Measurements from ENCODE around the gene TCF7.

Gene TCF7

DNA sequence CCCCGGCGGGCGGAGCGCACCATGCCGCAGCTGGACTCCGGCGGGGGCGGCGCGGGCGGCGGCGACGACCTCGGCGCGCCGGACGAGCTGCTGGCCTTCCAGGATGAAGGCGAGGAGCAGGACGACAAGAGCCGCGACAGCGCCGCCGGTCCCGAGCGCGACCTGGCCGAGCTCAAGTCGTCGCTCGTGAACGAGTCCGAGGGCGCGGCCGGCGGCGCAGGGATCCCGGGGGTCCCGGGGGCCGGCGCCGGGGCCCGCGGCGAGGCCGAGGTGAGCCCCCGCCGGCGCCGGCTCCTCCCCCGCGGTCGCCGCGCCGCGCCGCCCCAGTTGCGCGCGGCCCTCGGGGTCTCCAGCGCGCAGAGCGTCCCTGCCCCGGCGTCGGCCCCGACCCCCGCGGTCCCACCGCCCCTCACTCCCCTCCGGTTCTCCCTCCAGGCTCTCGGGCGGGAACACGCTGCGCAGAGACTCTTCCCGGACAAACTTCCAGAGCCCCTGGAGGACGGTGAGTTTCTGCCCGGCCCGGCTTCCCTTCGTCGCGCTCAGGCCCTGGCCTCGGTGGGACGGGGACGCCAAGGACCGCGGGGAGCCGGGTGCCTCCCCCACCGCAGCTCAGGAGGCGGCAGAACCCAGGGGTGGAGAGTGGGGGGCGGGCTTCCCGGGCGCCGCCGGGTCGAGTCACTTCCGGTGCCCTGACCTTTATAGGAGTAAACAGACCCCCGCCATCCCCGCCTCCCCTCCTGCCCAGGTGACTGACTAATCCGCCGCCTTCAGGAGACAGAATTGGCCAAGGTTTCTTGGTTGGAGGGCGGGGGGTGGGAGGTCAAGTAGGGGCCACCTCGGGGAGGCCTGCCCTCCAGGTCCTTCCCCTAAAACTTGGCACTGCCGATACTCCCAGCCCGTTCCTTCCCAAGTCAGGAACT is 665 bp downstream of the TCF7 start:
- DNase-seq = peak; percentile 90

DNA sequence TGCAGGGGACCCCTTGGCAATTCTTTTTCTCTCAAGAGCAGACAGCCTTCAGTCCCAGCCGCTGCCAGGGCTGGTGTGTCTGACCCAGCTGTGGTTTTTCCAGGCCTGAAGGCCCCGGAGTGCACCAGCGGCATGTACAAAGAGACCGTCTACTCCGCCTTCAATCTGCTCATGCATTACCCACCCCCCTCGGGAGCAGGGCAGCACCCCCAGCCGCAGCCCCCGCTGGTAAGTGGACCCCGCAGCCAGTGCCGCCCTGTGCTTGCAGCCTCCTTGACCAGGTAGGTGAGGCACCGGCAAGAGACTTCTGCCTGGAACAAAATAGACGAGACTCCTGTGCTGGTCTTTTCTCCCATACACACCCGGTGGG is 1.3 kb downstream of the TCF7 start:
- no peak for DNase-seq

DNA sequence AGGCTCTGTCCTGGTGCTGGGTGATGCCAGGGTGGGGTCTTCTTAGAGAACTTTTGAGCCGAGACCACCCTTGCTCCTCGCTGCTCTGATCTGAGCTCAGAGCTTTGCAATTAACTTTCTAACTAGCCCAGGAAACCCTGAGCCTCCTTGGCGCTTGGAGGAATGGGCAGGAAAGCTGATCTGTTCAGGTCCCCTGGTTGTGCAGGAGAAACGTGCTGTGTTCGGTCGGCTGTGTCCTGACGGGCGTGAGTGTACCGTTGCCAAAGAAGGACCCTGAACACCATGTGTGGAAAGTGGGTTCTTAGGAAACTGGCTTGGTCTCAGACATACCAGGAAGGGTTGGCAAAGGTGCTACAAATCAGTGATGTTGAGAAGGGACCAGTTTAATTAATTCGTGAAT is 1.8 kb downstream of the TCF7 start:
- no peak for DNase-seq

DNA sequence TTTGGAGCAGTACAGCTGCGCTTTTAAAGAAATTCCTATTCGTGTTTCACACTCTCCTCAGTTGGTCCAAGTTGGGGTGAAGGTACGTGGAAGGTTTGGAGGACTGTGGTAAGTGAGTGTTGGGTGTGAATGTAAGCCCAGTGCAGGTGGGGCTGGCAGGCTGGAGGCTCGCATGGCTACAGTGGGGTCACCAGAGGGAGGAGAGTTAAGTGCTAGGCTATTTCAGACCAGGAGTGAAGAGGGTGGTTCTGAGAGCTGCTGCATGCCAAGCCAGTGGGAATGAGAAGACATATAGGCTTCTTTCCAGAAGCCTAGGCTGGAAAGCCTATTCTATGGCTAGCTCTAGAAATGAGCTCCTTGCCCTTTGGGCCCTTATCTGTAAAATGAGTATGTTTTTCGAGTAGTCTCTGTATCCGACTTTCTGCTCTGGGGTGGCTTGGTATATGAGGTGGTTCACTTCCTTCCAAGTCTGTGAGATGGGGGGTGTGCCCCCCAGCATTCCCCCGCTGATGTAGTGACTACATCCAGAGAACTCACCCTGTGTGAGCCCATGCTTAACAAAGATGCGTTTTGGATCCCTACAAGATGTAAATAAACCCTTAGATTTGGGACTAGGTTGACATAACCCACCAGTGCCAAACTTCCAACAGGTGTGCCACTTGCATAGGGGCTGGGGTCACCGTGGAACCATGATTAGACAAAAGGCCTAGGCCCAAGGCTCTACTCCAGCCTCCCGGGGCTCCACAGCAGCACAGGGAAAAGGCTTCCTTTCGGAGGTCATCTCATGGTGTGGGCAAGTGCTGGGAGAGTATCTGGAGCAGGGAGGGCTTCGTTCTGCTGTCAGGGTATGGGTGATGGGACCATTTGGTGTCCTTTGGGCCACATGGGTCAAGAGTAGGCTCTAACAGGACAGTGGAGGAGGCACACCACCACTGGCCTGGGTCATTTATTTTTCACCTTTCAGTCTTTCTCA is 2.6 kb downstream of the TCF7 start:
- no peak for DNase-seq

DNA sequence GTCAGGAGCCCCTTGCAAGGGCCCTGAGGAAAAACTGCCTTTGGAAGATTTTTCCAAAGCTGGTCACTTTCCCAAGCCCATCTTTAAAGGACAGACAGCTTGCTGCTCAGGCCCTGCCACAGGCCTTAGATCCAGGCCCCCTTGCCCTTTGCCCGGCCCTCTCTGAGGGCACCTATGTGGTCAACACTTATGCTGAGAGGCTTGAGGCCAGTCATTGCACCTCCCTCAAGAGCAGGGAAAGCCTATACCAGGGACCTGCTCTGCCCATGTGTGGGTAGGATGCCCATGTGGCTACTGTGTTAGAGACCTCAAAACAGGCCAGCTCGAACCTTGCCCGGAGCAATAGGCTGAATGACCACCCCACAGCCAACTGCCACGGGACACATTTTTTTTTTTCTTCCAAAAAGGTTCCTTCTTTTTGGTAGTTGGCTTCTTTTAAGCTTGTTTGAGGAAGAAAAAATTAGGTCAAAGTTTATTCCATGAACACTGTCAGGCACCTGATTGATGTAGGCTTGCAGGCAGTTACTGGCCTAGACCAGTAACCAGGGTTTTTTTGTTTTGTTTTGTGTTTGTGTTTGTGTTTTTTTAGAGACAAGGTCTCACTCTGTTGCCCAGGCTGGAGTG is 3.8 kb downstream of the TCF7 start:
- no peak for DNase-seq

DNA sequence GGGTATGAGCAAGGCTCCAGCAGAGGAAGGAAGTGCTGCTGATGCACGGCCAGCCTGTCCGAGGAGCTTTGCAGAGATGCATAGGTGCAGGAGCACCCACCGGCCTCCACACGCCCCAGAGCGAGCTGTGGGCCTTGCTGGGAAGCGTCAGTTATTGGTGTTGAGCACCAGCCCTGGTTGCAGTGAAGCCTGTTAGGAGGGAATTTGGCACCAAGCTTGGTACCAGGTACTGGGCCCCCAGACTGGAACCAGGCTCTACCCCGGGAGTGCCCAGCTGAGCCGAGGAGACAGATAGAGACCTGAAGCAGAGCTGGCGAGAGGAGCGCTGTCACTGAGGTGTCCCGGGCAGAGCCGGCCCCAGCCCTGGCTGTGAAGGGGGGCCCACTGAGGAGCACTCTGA is 5.2 kb downstream of the TCF7 start:
- peak; percentile 46 for DNase-seq

DNA sequence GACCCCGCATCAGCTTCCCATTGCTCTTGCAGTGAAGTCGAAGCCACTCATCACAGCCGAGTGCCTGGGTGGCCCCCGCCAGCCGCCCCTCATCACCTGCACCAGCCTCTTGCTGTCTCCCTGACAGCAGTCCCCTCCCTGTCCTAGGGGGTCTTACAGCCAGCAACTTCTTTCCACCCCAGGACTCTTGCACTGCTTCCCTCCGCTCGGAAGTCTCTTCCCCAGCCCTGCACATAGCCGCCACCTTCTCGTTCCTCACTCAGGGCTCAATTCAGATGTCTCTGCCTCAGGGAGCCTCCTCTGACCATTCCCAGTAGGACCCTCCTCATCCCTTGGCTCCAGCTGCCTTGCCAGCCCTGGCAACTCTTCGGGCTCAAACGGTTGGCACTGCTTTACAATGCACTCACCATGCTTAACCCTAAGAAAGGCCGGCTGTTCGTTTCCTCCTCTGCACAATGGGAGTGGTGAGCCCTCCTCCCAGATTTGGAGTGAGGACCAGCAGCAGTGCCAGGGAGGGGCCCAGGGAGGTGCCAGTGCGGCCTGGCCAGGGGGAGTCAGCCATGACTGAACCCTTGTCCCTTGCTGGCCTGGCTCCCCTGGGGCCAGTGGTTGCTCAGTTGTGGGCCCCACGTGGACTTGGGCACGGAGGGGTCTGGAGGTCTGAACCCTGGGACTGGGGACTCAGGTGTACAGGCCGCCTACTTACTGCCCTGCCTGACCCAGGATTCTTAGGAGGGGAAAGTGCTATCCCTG is 6.1 kb downstream of the TCF7 start:
- DNase-seq = no peak

DNA sequence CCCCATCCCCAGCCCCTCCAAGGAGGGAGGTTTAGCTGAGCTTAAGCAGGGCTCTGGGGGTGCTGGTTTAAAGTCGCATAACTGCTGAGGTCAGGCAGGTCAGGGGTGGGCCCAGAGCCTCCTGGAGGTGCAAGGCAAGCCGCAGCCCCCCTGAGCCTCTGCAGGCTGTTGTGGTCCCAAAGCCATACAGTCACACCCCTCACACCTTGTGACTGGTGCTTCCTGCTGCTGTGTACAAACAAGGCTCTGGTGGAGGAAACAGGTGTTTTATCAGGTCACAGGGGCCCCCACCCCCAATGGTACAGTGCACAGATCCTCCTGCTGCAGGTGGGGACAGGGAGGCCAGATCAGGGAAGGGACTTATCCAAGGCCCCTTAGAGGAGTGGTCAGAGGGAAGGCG is 8.0 kb downstream of the TCF7 start:
- peak; percentile 86 for DNase-seq

DNA sequence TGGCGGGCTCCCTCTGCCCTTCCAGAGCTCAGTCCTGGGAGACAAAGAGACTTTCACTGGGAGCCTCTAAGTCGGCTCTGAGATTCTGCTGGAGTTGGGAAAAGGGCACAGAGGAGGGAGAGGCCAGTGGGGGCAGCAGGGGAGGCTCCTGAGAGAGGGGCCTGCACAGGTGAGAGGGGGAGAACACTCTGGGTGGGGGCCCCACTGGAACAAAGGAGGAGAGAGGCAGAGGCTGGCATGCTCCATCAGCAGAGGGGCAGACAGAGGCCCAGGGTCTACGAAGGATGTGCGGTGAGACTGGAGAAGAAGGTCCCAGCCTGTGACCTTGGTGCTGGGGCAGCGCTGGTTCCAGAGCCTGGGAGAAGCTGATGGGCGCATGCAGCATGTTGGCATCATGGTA is 8.9 kb downstream of the TCF7 start:
- no peak for DNase-seq

DNA sequence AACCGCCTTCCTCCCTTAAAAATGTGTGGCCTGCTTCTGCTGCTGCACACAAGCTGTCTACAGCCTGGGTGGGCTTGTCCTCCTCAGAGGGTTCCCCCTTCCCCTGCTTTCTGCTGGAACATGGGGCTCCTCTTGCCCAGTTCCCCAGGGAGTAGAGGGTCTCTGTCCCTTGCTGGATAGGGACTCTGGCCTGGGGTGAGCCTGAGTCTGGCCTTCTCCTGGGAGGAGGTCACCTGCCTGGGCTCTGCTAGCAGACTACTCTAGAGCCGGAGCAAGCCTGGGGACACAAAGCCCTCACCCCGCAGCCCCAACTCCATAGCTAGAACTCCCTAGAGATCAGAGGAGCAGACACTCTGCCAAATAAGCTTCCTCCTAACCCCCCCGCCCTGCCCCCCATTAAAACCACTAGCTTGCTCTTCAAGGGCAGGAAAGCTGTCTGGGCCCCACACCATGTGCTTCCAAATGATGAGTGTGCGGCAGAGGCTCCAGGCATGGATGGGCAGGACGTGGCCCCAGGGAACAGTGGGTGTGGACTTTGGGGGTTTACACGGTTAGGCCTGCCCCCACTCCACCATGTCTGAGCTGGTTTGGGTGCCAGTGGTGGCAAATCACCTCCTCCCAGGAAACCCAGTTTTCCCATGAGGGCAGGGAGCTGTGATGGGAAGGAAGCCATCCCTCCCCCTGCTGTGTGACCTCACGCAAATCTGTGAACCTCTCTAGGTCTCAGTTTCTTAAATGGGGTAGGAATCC is 10.0 kb downstream of the TCF7 start:
- DNase-seq = peak; percentile 45

DNA sequence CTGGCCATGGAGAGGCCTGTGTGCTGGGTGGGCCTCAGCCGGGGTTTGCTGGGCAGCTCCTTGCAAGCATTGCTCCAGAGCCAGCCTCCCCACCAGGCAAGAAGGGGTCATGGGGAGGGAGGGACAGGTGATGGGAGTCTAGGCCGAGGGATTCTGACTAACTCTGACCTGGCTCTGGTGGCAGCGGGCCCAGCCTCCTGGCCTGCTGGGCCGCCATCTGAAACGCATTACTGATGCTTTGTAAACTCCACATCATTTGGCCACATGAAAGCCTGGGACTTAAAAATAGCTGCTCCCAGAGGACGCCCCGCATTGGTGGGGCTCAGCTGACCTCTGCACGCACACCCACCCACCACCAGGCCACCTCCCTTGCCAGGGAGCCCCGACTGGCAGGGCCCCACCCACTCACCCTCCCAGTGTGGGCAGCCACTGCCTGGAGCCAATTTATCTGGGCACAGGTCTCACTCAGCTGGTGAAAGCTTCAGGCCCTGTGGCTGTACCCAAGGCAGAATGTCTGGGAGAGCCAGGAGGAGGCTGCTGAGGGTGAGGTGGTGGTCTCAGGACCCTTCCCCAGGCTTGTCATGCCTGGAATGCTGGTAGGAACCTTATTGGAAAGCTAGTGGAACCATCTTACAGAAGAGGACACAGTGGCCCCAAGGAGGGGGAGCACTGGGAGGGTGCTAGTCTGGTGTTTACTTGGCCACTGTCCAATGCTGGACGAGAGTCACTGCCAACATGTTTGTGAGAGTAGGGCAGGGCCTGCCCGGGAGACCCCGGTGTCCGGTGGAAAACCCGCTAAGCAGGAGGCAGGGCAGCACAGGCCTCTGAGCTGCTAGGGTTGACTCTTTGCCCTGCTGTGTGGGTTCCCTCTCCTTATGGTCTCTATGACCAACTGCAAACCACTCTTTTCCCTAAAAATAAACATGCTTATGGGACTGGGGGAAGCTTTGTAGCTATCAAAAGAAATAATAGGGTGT is 10.8 kb downstream of the TCF7 start:
- no peak for DNase-seq

DNA sequence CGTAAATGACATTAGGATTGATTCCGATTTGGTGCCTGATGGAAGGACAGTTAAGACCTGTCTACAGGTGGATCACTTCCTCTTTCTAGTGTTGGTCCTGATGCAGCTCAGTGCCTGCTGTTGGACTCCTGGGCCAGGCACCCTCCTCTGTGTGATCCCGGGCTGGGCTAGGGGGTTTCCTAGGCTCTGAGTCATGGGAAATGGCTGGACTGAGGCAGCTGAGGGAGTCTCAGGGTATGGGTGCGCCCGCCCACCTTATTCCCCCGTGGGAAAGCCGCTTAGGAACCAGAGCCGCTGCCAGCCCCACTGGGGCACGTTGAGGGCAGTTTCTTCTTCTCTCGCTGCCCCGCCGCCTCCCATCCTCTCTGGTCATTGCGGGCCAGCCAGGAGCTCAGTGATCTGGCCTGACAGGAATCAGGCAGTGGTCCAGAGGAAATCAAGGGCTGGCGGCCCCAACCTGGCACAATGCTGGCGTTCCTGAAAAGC is 12.9 kb downstream of the TCF7 start:
- DNase-seq = peak; percentile 34

DNA sequence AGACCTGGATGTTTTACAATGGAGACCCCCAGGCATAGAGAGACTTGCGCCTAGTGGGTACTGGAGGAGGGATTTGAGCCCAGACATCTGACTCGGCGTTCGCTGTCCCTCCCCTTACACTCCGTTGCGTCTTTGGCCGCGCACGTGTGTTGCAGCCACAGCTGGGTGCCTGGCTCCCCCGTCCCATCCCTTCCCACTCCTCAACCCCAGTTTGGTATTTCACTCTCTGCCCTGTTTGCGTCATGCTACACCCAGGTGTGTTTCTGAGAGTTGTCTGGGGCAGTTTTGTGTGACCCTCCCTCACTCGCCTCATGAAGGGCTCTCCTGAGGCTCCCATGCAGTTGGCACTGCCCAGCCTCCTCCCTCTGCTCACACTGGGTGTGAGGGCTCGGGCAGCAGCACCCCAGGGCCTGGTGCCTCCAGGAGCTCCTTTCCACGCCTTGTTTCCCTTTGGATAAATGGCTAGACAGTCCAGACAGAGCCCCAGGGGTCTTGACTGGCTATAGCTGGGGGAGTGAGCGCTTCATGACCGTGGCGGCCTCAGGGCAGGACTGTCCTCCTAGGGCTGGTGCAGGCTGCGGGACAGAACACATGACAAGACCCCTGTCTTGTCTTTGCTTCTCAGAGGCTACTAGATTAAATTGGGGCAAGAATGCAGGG is 13.6 kb downstream of the TCF7 start:
- no peak for DNase-seq

DNA sequence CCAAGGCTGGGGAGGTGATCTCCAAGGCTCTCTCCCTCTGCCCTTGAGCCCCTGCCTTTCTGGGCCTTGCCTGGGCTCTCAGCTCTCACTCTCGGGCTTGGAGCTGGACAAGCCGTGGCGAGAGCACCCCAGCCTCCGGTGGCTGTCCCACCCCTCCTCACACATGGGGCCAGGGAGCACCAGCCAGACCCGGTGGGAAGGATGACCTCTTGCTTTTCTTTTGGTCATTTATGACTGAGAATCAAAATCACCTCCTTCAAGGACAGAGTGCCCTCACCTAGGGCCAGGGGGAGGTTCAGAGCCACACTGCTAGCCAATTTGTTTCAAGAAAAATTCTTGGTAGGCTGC is 14.1 kb downstream of the TCF7 start:
- DNase-seq = no peak

DNA sequence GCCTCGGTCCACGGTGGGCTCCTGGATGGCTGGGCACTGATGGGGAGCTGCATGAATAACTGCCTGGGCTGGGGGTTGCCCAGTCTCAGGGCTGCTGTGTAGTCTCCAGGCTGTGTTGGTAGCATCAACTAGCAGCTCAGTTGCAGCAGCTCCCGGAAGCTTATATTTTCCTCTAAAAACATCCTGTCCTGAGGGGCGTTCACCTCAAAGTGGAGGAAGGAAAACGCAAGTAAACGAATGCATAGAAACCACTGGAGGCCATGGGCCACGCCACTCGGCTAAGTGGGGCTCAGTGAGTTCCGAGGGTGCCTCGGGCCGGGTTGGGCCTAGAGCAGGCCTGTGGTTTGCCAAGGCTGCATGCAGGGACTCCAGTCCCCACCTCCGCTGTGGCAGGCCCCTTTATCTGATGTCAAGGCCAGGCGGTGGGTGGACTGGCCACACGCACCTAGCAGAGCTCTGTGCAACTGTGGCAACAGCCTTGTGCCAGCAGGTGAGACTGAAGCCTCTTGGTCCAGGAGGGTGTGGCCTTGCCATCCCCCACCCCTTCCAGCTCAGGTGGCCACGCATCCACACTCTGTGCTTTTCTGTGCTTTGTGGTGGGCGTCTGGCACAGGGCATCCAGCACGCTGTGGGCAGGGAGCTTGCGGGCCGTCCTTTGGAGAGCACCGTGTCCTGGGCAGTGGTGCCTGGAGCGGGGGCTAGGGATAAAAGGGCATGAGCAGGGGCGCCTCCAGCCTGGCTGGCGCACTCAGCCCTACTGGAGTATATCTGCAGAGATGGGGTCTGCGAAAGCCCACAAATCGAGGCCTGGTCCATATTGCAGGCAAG is 15.1 kb downstream of the TCF7 start:
- peak; percentile 50 for DNase-seq

DNA sequence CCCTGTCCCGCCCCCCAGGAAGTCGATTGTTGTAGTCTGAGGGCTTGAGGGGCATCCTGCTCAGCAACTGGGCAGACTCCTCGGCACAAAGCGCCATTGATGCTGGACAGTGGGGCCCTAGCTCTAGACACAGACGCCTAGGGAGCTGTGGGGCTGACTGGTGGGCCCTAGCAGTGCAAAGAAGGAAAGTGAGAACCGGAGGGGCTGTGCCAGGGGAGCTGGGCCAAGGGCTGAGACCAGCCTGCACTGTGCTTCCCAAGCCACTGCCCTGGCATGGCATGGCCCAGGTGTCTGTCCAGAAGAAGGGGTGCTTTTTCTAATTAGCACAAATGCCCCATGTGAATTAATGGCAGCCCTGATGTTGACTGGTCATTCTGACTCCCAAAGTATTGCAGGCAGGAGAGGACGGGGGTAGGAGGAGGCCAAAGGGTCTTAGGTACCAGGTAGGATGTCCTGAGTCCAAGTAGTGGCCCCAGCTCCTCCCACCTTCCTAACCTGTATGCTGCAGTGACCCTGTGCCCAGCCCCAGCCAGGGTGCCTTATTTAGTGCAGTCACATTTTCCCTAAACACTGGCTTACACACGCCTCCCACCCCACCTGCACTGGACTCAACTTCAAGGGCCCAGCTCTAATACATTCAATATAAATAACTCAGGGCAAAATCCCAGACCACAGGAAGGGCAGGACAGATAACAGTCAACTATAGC is 15.9 kb downstream of the TCF7 start:
- no peak for DNase-seq

DNA sequence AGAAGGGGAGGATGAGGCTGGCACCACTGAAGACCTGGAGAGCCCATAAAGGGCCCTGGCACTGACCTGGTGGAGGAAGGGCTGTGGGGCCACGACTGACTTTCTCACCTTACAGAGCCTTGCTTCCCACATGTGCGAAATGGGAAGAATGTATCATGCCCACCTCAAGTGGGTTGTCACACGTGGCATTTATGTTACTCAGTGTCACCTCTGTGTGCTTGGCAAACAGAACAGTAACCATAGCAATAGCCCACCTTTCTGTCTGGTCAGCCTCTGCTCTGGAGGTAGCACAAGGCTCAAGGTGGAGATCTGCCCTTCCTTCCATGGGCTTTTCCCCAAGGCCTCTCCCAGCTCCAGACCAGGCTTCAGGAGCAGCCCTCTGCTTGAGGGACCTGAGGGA is 16.7 kb downstream of the TCF7 start:
- no peak for DNase-seq

Measured in activated gamma-delta T cell treated with Interleukin-2 at 50 U/mL for 16 hours (primary cell).